Ishikawa (cell line): ENCODE results near the gene CADM3.

Experiments
- CEBPB ChIP-seq: IDR thresholded peaks from 2 replicates; pipeline ENCODE4 v1.6.1; 2012
- CREB1 ChIP-seq: IDR thresholded peaks from 2 replicates; pipeline ENCODE4 v1.6.1; 2012; ENCODE audit warnings: low read depth
- EGR1 ChIP-seq: IDR thresholded peaks from 2 replicates; pipeline ENCODE4 v1.6.1; 2012
- EP300 ChIP-seq: IDR thresholded peaks from 2 replicates; pipeline ENCODE4 v1.6.1; 2012; ENCODE audit warnings: borderline replicate concordance
- FOXM1 ChIP-seq: IDR thresholded peaks from 2 replicates; pipeline ENCODE4 v1.6.1; 2012; ENCODE audit warnings: low read depth, borderline replicate concordance
- MAX ChIP-seq: IDR thresholded peaks from 2 replicates; pipeline ENCODE4 v1.6.1; 2012
- NFIC ChIP-seq: IDR thresholded peaks from 2 replicates; pipeline ENCODE4 v1.6.1; 2012
- RAD21 ChIP-seq: IDR thresholded peaks from 2 replicates; pipeline ENCODE4 v1.6.1; 2012; ENCODE audit warnings: low read depth
- REST ChIP-seq: IDR thresholded peaks from 2 replicates; pipeline ENCODE4 v1.6.1; 2012; ENCODE audit warnings: low read depth, mild to moderate bottlenecking
- TAF1 ChIP-seq: IDR thresholded peaks from 2 replicates; pipeline ENCODE4 v1.6.1; 2012; ENCODE audit warnings: low read depth, mild to moderate bottlenecking
- TCF12 ChIP-seq: IDR thresholded peaks from 2 replicates; pipeline ENCODE4 v1.6.1; 2012; ENCODE audit warnings: low read depth
- TEAD4 ChIP-seq: IDR thresholded peaks from 2 replicates; pipeline ENCODE4 v1.6.1; 2012
- YY1 ChIP-seq: IDR thresholded peaks from 2 replicates; pipeline ENCODE4 v1.6.1; 2012; ENCODE audit warnings: low read depth
- ZBTB7A ChIP-seq: IDR thresholded peaks from 2 replicates; pipeline ENCODE4 v1.6.1; 2012; ENCODE audit warnings: low read depth
- TF ChIP-seq, protein P1 (sequence below): IDR thresholded peaks from 2 replicates; pipeline ENCODE4 v1.6.1; 2012

The CADM3 gene

GRCh38 chr1:159197561-159198557 lies 26.4 kb downstream of the CADM3 start:
- peak; percentile 53 for TF ChIP-seq RAD21
- TF ChIP-seq CEBPB, result no peak

DNA sequence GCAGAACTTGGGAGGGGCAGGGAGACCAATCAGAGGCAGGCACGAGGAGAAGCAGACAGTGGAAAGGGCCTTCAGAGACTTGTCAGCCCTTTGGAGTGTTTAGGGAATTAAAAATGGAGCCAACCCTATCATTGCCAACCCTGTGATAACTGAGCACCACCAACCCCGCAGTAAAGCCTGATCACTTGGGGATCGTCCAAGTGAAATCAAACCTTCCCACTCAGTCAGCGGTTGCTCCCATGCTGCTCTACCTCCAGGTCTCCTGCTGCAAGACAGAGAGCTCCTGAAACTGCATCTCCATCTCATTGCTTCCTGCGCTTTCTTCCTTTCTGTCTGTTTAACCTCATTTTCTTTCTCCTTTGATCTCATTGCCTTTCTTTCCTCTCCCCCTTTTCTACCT lies 28.5 kb downstream of the CADM3 start:
- TF ChIP-seq TAF1, result no peak
- TF ChIP-seq YY1, result no peak
- no peak for TF ChIP-seq FOXM1
- TF ChIP-seq NFIC, result no peak
- no peak for TF ChIP-seq TEAD4
- TF ChIP-seq CEBPB, result no peak
- TF ChIP-seq, protein P1, sequence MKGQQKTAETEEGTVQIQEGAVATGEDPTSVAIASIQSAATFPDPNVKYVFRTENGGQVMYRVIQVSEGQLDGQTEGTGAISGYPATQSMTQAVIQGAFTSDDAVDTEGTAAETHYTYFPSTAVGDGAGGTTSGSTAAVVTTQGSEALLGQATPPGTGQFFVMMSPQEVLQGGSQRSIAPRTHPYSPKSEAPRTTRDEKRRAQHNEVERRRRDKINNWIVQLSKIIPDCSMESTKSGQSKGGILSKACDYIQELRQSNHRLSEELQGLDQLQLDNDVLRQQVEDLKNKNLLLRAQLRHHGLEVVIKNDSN, result no peak
- no peak for TF ChIP-seq EGR1
- no peak for TF ChIP-seq EP300
- no peak for TF ChIP-seq MAX

- no peak for TF ChIP-seq EP300
- TF ChIP-seq ZBTB7A, result no peak
- TF ChIP-seq REST, result no peak
- TF ChIP-seq YY1, result no peak
- TF ChIP-seq, protein P1, result no peak
- no peak for TF ChIP-seq NFIC
- TF ChIP-seq CEBPB, result no peak
Observed at GRCh38 chr1:159200769-159201168, 29.4 kb downstream of the CADM3 start.

- no peak for TF ChIP-seq REST
- TF ChIP-seq NFIC, result no peak
- no peak for TF ChIP-seq FOXM1
- TF ChIP-seq ZBTB7A, result no peak
- TF ChIP-seq, protein P1, result no peak
- no peak for TF ChIP-seq MAX
- no peak for TF ChIP-seq TAF1
- TF ChIP-seq EP300, result no peak
- no peak for TF ChIP-seq RAD21
- no peak for TF ChIP-seq CEBPB
- TF ChIP-seq TCF12, result no peak
- no peak for TF ChIP-seq TEAD4
- no peak for TF ChIP-seq CREB1
- no peak for TF ChIP-seq YY1
- TF ChIP-seq EGR1, result no peak
Observed at GRCh38 chr1:159201642-159202041, 30.2 kb downstream of the CADM3 start.

GRCh38 chr1:159203610-159204009 lies 32.2 kb downstream of the CADM3 start:
- TF ChIP-seq EGR1, result no peak
- TF ChIP-seq RAD21, result no peak
- no peak for TF ChIP-seq EP300
- TF ChIP-seq REST, result no peak
- TF ChIP-seq MAX, result no peak
- no peak for TF ChIP-seq TCF12
- no peak for TF ChIP-seq TEAD4
- TF ChIP-seq, protein P1, result no peak
- no peak for TF ChIP-seq CEBPB
- TF ChIP-seq FOXM1, result no peak
- TF ChIP-seq NFIC, result no peak
